PC-9 (cell line): ENCODE data around the gene DDX56.

Source experiments
- CTCF ChIP-seq: fragments of 200-600 bp; sonication (generic); conservative IDR thresholded peaks from 2 replicates; pipeline ENCODE4 v1.6.1; 2017; ENCODE audit warnings: mixed run types, antibody characterized with exemption, mild to moderate bottlenecking, moderate library complexity
- EZH2 ChIP-seq: fragments of 200-600 bp; sonication (generic); IDR thresholded peaks from 2 replicates; pipeline ENCODE4 v1.8.0; 2017; ENCODE audit warnings: antibody characterized with exemption, low read depth

GRCh38 chr7:44548893-44549292, 24.8 kb downstream of the DDX56 start:
- TF ChIP-seq CTCF (no peak), EZH2 (no peak)
